Right atrium auricular region (tissue), 2 donors: ENCODE data around the gene STEAP1B. TPM values are rescaled to one million over a fixed set of nuclear protein-coding genes. Genes with fewer than 3 reads are reported as not detected.
"Not testable (repeated sequence)": the region's sequence is repeated elsewhere in the genome, so short reads cannot be mapped to it uniquely, and the experiment has no call there.

ENCODE experiments used
- DNase-seq: peaks from one replicate; pipeline ENCODE4 v3.0.0-alpha.2; 2019; ENCODE audit warnings: low spot score
- H3K27ac ChIP-seq, 2 donors: fragments of 200-600 bp; sonication (generic); 1 replicate in 1 of 2; 2 replicates in 1 of 2; pipeline ENCODE4 v1.5.1; 2016 to 2019
- H3K27me3 ChIP-seq, 2 donors: fragments of 200-600 bp; sonication (generic); one replicate each; pipeline versions ENCODE4 v1.5.1 to v1.6.0; 2017 to 2019
- H3K36me3 ChIP-seq: fragments of 200-600 bp; sonication (generic); one replicate; pipeline ENCODE4 v1.5.1; 2016
- H3K4me1 ChIP-seq, 2 donors: fragments of 200-600 bp; sonication (generic); one replicate each; pipeline versions ENCODE4 v1.5.1 to v1.6.0; 2017 to 2019
- H3K4me3 ChIP-seq, 2 donors: fragments of 200-600 bp; sonication (generic); 1 replicate in 1 of 2; 2 replicates in 1 of 2; pipeline ENCODE4 v1.5.1; 2017 to 2019; ENCODE audit warnings: mild to moderate bottlenecking in 1 of 2, moderate library complexity in 1 of 2
- H3K9me3 ChIP-seq, 2 donors: fragments of 200-600 bp; sonication (generic); one replicate each; pipeline ENCODE4 v1.5.1; 2019
- total RNA-seq, 2 donors: library from RNA; depleted of rRNA; stranded (reverse); fragments of >200 nt; gene quantifications; one replicate each; pipeline ENCODE4 v1.1.0, GENCODE V29; 2016
- TF ChIP-seq, protein P1 (sequence below), 2 donors: fragments of 200-600 bp; sonication (generic); IDR thresholded peaks; one replicate each; pipeline ENCODE4 v1.5.1; 2019; ENCODE audit warnings: antibody characterized with exemption in 2 of 2

Gene STEAP1B
- total RNA-seq, 2 donors from 2014 or later: 0.39 TPM; not detected in 1

DNA sequence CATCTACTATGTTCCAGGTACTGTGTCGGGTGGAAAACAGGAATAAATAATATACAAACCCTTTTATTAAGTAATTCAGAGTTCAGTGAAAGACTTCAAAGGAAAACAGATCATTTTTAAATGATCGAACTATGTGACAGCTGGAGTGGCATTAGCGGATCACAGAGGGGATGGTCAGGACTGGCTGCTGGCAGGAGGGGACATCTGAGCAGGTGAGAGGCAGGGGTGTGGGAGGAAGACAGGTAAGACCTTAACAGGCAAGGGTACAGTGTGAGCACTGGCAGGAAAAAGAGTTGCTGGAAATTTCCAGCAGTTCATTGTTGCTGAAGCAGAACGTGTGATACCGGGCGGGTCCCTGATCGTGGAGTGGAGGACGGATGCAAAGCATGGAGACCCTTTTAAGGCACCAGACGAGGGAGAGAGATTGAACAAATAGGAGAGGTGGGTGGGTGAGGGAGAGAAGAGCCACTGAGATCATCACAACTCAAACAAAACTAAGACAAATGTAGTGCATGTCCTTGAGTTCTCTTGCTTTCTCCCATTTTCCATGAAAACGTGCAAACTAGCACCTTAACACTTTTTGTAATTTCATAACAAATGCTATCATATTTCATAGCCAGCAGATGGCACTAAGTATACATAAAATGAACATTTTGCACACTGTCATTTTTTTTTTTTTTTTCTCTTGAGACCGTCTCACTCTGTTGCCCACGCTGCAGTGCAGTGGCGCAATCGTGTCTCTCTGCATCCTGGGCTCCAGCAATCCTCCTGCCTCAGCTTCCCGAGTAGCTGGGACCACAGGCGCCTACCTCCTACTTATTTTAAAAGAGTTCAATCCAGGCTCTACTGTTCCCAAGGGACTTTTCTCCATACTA, 23.7 kb upstream of the STEAP1B start:
- TF ChIP-seq, protein P1, sequence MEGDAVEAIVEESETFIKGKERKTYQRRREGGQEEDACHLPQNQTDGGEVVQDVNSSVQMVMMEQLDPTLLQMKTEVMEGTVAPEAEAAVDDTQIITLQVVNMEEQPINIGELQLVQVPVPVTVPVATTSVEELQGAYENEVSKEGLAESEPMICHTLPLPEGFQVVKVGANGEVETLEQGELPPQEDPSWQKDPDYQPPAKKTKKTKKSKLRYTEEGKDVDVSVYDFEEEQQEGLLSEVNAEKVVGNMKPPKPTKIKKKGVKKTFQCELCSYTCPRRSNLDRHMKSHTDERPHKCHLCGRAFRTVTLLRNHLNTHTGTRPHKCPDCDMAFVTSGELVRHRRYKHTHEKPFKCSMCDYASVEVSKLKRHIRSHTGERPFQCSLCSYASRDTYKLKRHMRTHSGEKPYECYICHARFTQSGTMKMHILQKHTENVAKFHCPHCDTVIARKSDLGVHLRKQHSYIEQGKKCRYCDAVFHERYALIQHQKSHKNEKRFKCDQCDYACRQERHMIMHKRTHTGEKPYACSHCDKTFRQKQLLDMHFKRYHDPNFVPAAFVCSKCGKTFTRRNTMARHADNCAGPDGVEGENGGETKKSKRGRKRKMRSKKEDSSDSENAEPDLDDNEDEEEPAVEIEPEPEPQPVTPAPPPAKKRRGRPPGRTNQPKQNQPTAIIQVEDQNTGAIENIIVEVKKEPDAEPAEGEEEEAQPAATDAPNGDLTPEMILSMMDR (IDR thresholded peaks at IDR 0.05): peak in 1 of 2 donors; percentile 42
- not testable (repeated sequence) for H3K27me3 ChIP-seq, DNase-seq, H3K4me1 ChIP-seq, H3K9me3 ChIP-seq, H3K36me3 ChIP-seq, H3K27ac ChIP-seq, H3K4me3 ChIP-seq

DNA sequence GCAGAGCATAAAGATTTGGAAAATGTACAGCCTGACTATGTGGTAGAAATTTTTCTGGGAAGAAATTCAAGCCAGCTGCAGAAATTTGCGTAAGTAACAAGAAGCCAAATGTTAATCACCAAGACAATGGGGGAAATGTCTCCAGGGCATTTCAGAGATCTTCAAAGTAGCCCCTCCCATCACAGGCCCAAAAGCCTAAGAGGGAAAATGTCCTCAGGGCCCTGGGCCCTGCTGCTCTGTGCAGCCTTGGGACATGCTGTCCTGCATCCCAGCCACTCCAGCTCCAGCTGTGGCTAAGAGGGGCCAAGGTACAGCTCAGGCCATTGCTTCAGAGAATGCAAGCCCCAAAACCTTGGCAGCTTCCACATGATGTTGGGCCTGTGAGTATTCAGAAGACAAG, 19.6 kb upstream of the STEAP1B start:
- not testable (repeated sequence) for H3K9me3 ChIP-seq, H3K36me3 ChIP-seq, H3K27me3 ChIP-seq, DNase-seq, H3K27ac ChIP-seq, H3K4me3 ChIP-seq, H3K4me1 ChIP-seq

DNA sequence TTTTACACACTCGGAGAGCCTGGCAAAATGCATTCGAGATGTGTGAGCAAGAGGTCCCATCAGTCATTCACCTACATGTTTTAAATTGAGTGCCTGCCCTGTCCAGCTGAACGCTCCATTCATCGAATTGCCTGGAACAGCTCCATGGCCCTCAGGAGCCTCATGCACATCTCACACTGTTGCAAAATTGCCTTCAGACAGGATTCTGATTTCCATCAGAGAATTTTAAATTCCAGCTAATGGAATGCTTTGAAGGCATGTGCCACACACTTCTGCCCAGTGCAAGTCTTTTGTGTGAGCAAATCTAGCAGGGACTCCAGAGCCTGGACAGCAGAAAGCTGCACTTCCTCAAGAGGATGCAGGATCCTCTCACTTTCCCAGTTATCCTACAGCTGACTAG, 17.0 kb upstream of the STEAP1B start:
- not testable (repeated sequence) for DNase-seq, H3K4me3 ChIP-seq, H3K9me3 ChIP-seq, H3K36me3 ChIP-seq, H3K4me1 ChIP-seq, H3K27ac ChIP-seq, H3K27me3 ChIP-seq

DNA sequence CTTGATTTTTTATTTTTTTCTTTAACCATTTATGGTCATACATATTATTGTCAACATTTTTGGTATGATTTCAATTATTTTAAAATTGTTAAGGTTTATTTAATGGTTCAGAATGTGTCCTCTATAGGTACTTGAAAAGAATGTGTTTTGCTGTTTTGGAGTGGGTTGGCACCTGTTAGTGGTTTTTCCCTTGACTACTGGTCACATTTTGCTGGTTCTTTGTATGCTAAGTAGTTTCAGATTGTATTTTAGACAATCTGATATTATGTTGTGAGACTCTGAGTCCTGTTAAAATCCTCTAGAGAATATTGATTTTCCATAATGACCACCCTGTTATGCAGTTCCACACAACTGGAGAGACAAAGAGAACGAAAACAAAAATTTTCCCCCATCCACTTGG, 15.0 kb upstream of the STEAP1B start:
- not testable (repeated sequence) for H3K4me3 ChIP-seq, DNase-seq, H3K4me1 ChIP-seq, H3K27me3 ChIP-seq, H3K36me3 ChIP-seq, H3K9me3 ChIP-seq, H3K27ac ChIP-seq

DNA sequence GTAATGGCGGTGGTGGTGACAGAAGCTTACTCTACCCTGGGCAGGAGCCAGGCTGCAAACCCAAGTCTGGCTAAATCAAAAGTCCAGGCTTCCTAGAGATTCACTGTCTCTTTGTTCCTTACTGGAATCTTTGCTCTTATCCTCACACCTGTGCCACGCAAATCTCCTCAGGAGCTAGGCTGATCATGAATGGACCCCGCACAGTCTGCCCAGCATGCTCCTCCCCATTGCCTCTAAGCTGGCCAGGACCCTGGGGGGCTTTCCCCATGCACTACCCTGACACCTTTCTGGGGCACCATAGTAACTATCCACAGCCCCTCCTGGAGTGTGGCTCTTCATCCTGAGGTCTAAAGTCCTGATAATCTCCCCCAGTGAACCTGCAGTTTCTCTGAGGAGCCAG, 7.3 kb upstream of the STEAP1B start:
- not testable (repeated sequence) for H3K27ac ChIP-seq, H3K4me1 ChIP-seq, DNase-seq, H3K9me3 ChIP-seq, H3K4me3 ChIP-seq, H3K27me3 ChIP-seq, H3K36me3 ChIP-seq

DNA sequence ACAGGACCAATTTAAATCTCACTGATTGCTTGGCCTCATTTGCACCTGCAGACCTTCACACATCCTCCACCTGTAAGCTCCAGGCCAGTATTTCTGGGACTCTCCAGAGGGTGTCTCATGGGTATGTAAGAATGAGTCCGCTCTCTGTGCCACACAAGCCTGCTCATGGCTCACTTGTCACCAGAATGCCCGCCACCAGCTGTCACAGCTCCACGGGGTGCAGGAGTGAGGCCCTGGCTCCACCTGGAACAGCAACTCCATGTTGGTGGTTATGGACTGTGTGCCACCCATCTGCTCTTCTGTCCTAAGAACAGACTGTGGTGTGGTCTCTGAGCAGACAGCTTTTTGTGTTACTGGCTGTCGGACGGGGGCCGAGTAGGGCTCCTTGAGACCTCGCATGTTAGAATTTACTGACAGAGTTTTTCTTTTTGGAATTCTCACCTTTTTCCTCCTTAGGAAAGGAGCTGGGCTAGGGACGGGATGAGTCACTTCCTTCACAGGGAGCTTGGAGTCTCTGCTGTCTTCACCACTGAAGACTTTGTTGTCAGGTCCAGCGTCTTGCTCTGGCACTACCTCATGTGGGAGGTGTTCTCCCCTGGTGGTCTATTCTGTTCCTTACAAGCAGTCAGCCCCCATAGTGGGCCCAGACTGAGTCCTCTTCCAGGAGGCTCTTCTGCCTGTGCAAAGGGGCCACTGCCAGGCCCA, 6.5 kb upstream of the STEAP1B start:
- H3K27me3 ChIP-seq, H3K9me3 ChIP-seq, H3K36me3 ChIP-seq, DNase-seq, H3K4me3 ChIP-seq, H3K4me1 ChIP-seq, H3K27ac ChIP-seq: not testable (repeated sequence)

DNA sequence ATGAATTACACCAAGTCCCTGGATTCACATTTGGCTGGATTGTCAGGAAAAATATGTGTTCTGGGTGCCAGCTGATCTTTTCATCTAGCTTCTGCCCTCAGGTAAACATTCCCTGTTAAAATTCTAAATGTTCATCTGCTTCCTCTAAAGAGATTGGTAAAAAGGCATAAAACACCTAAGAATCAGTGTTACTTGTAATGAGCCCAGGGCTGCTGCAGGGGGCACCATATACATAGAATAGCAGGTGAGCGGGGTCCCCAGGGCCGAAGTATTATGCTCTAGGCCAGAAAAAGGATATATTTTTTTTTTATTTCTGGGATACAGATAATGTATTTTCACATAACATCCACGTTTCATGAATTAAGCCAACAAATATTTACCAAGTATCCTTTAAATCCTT, 4.5 kb upstream of the STEAP1B start:
- H3K27ac ChIP-seq, H3K4me3 ChIP-seq, H3K27me3 ChIP-seq, H3K4me1 ChIP-seq, DNase-seq, H3K9me3 ChIP-seq, H3K36me3 ChIP-seq: not testable (repeated sequence)

DNA sequence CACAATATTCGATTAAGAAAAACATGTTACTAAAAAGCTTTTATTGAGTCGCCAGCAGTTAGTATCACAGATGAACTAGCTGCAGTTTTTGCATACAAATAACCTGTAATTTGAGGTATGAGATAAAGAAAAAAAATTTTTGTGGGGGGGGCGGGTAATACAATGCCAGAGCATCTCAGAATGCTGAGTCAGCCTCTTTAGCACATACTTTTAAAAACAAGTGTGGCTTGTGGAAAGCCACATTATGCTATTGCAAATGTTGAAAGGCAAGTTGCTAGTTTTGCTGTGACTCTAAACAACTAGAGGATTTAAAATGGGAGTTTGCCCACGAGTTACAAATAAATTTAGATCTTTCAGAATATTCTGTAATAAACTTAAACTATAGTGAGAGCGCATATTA, 2.1 kb upstream of the STEAP1B start:
- H3K4me1 ChIP-seq, DNase-seq, H3K4me3 ChIP-seq: not testable (repeated sequence)

DNA sequence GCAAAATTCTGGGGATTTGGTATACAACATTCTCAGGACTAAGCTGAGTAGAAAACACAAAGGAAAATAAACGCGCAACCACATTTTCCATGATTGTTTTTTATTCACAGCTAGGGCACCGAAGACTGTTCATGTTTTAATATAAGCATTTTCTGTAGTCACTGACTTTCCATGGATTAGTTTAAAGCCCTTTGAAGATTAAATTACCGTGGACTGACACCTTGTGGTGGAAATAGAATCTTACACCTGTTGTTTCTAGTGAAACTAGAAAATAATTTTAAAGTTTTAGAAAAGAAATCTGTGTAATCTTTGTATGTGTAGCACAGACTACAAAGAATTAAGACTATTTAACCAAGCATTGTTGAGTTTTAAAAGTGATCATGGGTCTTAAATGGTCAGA, 1.3 kb upstream of the STEAP1B start:
- H3K27me3 ChIP-seq, H3K4me1 ChIP-seq, DNase-seq, H3K27ac ChIP-seq, H3K4me3 ChIP-seq, H3K9me3 ChIP-seq, H3K36me3 ChIP-seq: not testable (repeated sequence)
- TF ChIP-seq, protein P1 (IDR thresholded peaks at IDR 0.05): peak in 1 of 2 donors; percentile 45

More for the DNA sequence above, 2.1 kb upstream of the STEAP1B start:
- H3K9me3 ChIP-seq, H3K27ac ChIP-seq, H3K27me3 ChIP-seq, H3K36me3 ChIP-seq: not testable (repeated sequence)
